ENCODE results near the gene EBLN1.

GRCh38 chr10:22174442-22174841, 43.4 kb downstream of the EBLN1 start:
- TF ChIP-seq EZH2 (IDR thresholded peaks at IDR 0.05; ENCODE audit: borderline replicate concordance) (no peak), EZH2phosphoT487 (IDR thresholded peaks at IDR 0.05; ENCODE audit: low read depth, severe bottlenecking, unreplicated experiment) (no peak)
- TF ChIP-seq, protein P1, sequence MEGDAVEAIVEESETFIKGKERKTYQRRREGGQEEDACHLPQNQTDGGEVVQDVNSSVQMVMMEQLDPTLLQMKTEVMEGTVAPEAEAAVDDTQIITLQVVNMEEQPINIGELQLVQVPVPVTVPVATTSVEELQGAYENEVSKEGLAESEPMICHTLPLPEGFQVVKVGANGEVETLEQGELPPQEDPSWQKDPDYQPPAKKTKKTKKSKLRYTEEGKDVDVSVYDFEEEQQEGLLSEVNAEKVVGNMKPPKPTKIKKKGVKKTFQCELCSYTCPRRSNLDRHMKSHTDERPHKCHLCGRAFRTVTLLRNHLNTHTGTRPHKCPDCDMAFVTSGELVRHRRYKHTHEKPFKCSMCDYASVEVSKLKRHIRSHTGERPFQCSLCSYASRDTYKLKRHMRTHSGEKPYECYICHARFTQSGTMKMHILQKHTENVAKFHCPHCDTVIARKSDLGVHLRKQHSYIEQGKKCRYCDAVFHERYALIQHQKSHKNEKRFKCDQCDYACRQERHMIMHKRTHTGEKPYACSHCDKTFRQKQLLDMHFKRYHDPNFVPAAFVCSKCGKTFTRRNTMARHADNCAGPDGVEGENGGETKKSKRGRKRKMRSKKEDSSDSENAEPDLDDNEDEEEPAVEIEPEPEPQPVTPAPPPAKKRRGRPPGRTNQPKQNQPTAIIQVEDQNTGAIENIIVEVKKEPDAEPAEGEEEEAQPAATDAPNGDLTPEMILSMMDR (IDR thresholded peaks at IDR 0.05; ENCODE audit: poor library complexity) = no peak
